Bronchial epithelial cell (primary cell): Measurements from ENCODE around the gene MSH3. TPM values are rescaled to one million over a fixed set of nuclear protein-coding genes. Genes with fewer than 3 reads are reported as not detected.
"Not testable (repeated sequence)": the region's sequence is repeated elsewhere in the genome, so short reads cannot be mapped to it uniquely, and the experiment has no call there.

Source experiments
- DNase-seq: peaks from one replicate; pipeline ENCODE4 v3.0.0-alpha.2; 2010; ENCODE audit warnings: low read depth
- FAIRE-seq: peaks from 2 replicates; lab custom pipeline; 2011; peaks lifted over from hg19 to GRCh38; lab: Jason Lieb, UNC
- H3K27me3 ChIP-seq: 2 replicates; pipeline ENCODE4 v1.5.1; 2011; ENCODE audit warnings: low read length; ENCODE audit not compliant: control insufficient read depth, insufficient read depth
- H3K36me3 ChIP-seq: 2 replicates; pipeline ENCODE4 v1.5.1; 2011; ENCODE audit warnings: low read length; ENCODE audit not compliant: control insufficient read depth, insufficient read depth
- H3K4me3 ChIP-seq: 2 replicates; pipeline ENCODE4 v1.5.1; 2011; ENCODE audit warnings: mild to moderate bottlenecking, low read depth, low read length, control low read depth
- total RNA-seq: library from RNA; depleted of rRNA; stranded (reverse); fragments of >200 nt; gene quantifications from 2 replicates; pipeline ENCODE4 v1.2.1, GENCODE V29; 2014
- TF ChIP-seq, protein P1 (sequence below): IDR thresholded peaks from 2 replicates; pipeline ENCODE4 v1.5.1; 2011; ENCODE audit warnings: mild to moderate bottlenecking, moderate library complexity, low read length, control low read depth, inconsistent platforms; ENCODE audit not compliant: insufficient read depth, severe bottlenecking

The MSH3 gene
- total RNA-seq, 1 donor from 2014 or later: 11.8 TPM

- TF ChIP-seq, protein P1, sequence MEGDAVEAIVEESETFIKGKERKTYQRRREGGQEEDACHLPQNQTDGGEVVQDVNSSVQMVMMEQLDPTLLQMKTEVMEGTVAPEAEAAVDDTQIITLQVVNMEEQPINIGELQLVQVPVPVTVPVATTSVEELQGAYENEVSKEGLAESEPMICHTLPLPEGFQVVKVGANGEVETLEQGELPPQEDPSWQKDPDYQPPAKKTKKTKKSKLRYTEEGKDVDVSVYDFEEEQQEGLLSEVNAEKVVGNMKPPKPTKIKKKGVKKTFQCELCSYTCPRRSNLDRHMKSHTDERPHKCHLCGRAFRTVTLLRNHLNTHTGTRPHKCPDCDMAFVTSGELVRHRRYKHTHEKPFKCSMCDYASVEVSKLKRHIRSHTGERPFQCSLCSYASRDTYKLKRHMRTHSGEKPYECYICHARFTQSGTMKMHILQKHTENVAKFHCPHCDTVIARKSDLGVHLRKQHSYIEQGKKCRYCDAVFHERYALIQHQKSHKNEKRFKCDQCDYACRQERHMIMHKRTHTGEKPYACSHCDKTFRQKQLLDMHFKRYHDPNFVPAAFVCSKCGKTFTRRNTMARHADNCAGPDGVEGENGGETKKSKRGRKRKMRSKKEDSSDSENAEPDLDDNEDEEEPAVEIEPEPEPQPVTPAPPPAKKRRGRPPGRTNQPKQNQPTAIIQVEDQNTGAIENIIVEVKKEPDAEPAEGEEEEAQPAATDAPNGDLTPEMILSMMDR: no peak
- no peaks in the 10 kb centered on the region for H3K27me3 ChIP-seq
- H3K4me3 ChIP-seq: no peak overlapping the region
- FAIRE-seq: no peak
- no peak for DNase-seq
- H3K36me3 ChIP-seq: peaks cover 2% of the 10 kb centered on the region
Observed at GRCh38 chr5:80874162-80874561, 219.7 kb downstream of the MSH3 start.

DNA sequence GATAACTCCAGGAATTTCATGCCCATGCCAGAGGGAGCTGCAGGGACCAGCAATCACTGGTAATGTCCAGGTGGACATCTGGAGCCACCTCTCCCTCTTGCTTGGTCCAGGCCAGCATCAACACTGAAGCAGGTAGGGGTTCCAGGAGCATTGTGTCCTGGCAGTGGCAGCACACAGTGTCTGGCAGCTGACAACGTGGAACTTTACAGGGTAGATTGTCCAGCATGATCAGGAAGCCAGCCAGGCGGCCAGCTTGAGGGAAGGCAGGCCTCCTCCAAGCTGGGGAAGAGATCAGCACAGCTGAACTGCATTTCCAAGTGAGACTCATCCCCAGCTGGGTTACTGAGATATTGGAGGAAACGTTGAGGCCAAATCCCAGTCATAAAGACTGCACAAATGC lies 223.1 kb downstream of the MSH3 start:
- TF ChIP-seq, protein P1: no peak
- FAIRE-seq: no peak
- Histone ChIP-seq H3K4me3 (no peak overlapping the region), H3K36me3 (peaks cover 2% of the 10 kb centered on the region), H3K27me3 (no peaks in the 10 kb centered on the region)
- DNase-seq: no peak

DNA sequence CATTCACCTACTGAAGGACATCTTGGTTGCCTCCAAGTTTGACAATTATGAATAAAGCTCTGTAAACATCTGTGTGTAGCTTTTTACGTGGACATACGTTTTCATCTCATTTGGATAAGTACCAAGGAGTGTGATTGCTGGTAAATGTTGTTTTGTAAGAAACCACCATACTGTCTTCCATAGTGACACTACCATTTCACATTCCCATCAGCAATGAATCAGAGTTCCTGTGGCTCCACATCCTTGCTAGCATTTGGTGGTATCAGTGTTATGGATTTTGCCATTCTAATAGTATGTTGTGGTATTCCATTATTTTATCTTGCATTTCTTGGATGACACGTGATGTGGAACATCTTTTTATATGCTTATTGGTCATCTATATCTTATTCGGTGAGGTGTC lies 227.3 kb downstream of the MSH3 start:
- Histone ChIP-seq H3K4me3 (no peak overlapping the region), H3K27me3 (no peaks in the 10 kb centered on the region), H3K36me3 (peaks cover 1% of the 10 kb centered on the region)
- no peak for DNase-seq
- FAIRE-seq: no peak
- TF ChIP-seq, protein P1: no peak

DNA sequence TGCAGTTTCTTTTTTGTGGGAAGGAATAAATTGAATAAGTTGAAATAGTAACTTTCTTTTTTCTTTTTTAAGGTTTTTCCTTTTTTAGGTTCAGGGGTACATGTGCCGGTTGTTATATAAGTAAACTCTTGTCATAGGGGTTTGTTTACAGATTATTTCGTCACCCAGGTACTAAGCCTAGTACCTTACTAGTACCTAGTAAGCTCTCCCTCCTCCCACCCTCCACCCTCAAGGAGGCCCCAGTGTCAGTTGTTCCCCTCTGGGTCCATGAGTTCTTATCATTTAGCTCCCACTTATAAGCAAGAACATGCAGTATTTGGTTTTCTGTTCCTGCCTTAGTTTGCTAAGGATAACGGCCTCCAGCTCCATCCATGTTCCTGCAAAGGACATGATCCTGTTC lies 228.9 kb downstream of the MSH3 start:
- DNase-seq, H3K27me3 ChIP-seq, H3K4me3 ChIP-seq, H3K36me3 ChIP-seq, FAIRE-seq: not testable (repeated sequence)

DNA sequence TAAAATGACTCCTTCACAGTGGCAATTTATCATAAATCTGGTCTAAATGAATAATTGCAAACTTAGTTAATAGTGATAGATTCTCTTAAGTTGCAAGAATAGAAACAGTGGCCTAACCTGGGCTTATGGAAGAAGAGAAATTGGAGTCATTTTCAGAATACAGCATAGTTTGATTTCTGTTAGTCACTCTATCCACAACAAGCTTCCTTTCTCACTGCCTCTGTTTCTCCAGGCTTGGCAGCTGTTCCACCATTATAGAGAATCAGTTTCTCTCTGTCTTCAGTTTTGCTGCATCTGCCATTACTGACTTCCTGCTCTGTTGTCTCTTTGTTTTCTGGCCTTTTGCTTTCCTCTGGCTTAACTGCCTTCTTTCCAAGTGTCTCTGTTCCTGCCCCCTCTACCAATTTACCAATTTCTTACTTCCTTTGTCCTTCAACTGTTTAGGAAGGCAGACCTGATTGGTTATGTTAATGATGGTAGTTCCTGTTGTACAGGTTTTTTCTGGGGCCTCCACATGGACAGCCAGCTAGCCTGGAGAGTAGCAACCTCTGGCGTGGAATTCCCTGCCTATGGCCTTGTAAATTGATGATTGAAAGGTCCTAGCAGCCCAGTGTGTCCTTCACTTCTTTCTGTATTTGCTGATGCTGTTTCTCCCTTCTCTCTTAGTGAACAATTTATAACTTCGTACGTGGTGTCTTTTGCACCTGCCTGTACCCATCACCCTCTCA lies 229.8 kb downstream of the MSH3 start:
- Histone ChIP-seq H3K27me3 (no peaks in the 10 kb centered on the region), H3K4me3 (no peak overlapping the region), H3K36me3 (no peaks in the 10 kb centered on the region)
- TF ChIP-seq, protein P1: no peak
- DNase-seq (no peak), FAIRE-seq (no peak)

- Histone ChIP-seq H3K4me3 (no peak overlapping the region), H3K36me3 (no peaks in the 10 kb centered on the region), H3K27me3 (no peaks in the 10 kb centered on the region)
- FAIRE-seq (no peak), DNase-seq (peak; percentile 59)
- TF ChIP-seq, protein P1: no peak
Observed at GRCh38 chr5:80884929-80885328, 230.5 kb downstream of the MSH3 start.
